HepG2 (cell line): Measurements from ENCODE around the gene ELF2. TPM values are rescaled to one million over a fixed set of nuclear protein-coding genes. Genes with fewer than 3 reads are reported as not detected.

Experiments
- ATAD3A ChIP-seq: sonication (generic); formaldehyde crosslinking; IDR thresholded peaks from 2 replicates; pipeline ENCODE4 v1.4.0; 2020; ENCODE audit warnings: missing genetic modification reagents
- ATF2 ChIP-seq: sonication (generic); formaldehyde crosslinking; IDR thresholded peaks from 2 replicates; pipeline ENCODE4 v1.4.0; 2020; ENCODE audit warnings: missing genetic modification reagents
- CREB1 ChIP-seq, 2 experiments: fragments of 450-650 bp in 1 of 2; IDR thresholded peaks; 2 replicates each; pipeline ENCODE4 v1.6.1; 2016 to 2017; ENCODE audit warnings: control low read depth in 1 of 2, mild to moderate bottlenecking in 1 of 2, missing compliant biosample characterization in 1 of 2, missing genetic modification characterization in 1 of 2
- SNAPC4 ChIP-seq: sonication (generic); formaldehyde crosslinking; IDR thresholded peaks from 2 replicates; pipeline ENCODE4 v1.4.0; 2020; ENCODE audit warnings: mild to moderate bottlenecking, missing genetic modification reagents
- ZNF260 ChIP-seq: sonication (generic); formaldehyde crosslinking; IDR thresholded peaks from 2 replicates; pipeline ENCODE4 v1.4.0; 2020; ENCODE audit warnings: missing genetic modification reagents, low read depth, mild to moderate bottlenecking, borderline replicate concordance
- ZNF619 ChIP-seq: sonication (generic); formaldehyde crosslinking; IDR thresholded peaks from 2 replicates; pipeline ENCODE4 v1.4.0; 2020; ENCODE audit warnings: mild to moderate bottlenecking, missing genetic modification reagents
- polyA plus RNA-seq, 8 experiments: library from polyadenylated mRNA; depleted of rRNA in 3 of 8; stranded (reverse) in 7 of 8; unstranded in 1 of 8; fragments of >200 nt; fragmentation: Illumina TruSeq in 4 of 8; extraction: Trizol in 4 of 8; gene quantifications; 2 replicates each; pipeline versions ENCODE4 v1.2.1 to v1.2.3, GENCODE V29; 2011 to 2016; ENCODE audit warnings: low read depth in 4 of 8, missing spikeins in 1 of 8, mixed read lengths in 1 of 8; ENCODE audit not compliant: insufficient read depth in 1 of 8
- total RNA-seq, 5 experiments: library from RNA; depleted of rRNA; stranded (reverse); fragments of >200 nt; fragmentation: Illumina TruSeq; extraction: Trizol; gene quantifications; 2 replicates each; pipeline ENCODE4 v1.2.3, GENCODE V29; 2016; ENCODE audit warnings: low read depth in 1 of 5

The ELF2 gene
- total and polyA plus RNA-seq, 2 of the 13 experiments (the other 11 are each of a cell fraction or from before 2014, with no cell fraction given): 28.6 to 35.4 TPM

GRCh38 chr4:139209470-139210063 lies 32.5 kb upstream of the ELF2 start (continued):
- TF ChIP-seq ATF2 (CRISPR knock-in tag): no peak
- no peak for TF ChIP-seq ZNF619
- no peak for TF ChIP-seq ATAD3A
- TF ChIP-seq CREB1 (IDR thresholded peaks at IDR 0.05): no peak
- no peak for TF ChIP-seq CREB1 (CRISPR knock-in tag; IDR thresholded peaks at IDR 0.05)
- TF ChIP-seq SNAPC4 (CRISPR knock-in tag): no peak
- no peak for TF ChIP-seq ZNF260 (CRISPR knock-in tag)
